ENCODE data around the gene FAM200A.

DNA sequence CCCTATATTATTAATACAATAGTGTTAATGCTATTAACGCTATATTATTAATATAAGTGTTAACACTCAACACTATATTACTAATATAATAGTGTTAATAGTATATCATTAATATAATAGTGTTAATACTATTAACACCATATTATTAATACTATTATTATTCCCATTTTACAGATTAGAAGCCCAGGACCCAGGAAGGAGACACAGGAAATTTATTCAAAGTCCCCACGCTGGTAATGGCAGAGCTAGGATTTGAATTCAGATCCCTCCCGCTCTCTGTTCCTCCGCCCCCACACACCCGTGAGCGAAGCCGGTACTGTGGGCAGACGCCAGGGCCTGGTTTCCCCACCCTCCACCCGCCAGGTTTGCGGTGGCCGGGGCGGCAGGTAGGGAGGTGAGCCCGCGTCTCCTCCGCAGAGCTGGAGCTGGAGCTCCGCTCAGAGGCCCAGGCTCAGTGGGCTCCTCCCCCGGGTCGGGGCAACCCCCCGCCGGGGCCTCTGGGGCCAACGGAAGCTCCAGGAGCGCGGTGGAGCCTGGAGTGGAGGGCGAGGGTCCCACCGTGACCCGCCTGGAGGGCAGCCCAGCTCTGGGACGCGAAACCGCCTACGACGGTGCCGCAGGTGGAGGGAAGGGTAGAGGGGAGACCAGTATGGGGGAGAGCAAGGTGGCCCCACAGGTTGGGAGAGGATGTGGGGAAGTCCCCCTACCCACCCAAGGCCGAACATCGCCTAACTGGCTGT, 46.0 kb upstream of the FAM200A start, which contains the start of gene TMEM225B:
- no peak for TF ChIP-seq CTCF (conservative IDR thresholded peaks at IDR 0.05; ENCODE audit: low read depth in 2 of 2)
- no peak for TF ChIP-seq JUNB (IDR thresholded peaks at IDR 0.05; ENCODE audit: unreplicated experiment)
- no peak for TF ChIP-seq EZH2 (IDR thresholded peaks at IDR 0.05; ENCODE audit: low read depth, unreplicated experiment)
- no peak for TF ChIP-seq EZH2phosphoT487 (IDR thresholded peaks at IDR 0.05; ENCODE audit: unreplicated experiment)
- no peak for TF ChIP-seq CREB1 (CRISPR knock-in tag; IDR thresholded peaks at IDR 0.05; ENCODE audit: low read depth)
- TF ChIP-seq POLR2AphosphoS5 (IDR thresholded peaks at IDR 0.05; ENCODE audit: low read depth): no peak
- TF ChIP-seq REST (IDR thresholded peaks at IDR 0.05; ENCODE audit: unreplicated experiment): no peak

Data from GM23338 (cell line).